GM18861 (cell line): ENCODE measurements around the gene MTCH1.

Source experiments
- ATAC-seq: cut with Tn5 transposase; IDR thresholded peaks from one replicate; pipeline ENCODE4 v1.9.1; 2021; ENCODE audit not compliant: unreplicated experiment

Gene MTCH1, protein sequence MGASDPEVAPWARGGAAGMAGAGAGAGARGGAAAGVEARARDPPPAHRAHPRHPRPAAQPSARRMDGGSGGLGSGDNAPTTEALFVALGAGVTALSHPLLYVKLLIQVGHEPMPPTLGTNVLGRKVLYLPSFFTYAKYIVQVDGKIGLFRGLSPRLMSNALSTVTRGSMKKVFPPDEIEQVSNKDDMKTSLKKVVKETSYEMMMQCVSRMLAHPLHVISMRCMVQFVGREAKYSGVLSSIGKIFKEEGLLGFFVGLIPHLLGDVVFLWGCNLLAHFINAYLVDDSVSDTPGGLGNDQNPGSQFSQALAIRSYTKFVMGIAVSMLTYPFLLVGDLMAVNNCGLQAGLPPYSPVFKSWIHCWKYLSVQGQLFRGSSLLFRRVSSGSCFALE

DNA sequence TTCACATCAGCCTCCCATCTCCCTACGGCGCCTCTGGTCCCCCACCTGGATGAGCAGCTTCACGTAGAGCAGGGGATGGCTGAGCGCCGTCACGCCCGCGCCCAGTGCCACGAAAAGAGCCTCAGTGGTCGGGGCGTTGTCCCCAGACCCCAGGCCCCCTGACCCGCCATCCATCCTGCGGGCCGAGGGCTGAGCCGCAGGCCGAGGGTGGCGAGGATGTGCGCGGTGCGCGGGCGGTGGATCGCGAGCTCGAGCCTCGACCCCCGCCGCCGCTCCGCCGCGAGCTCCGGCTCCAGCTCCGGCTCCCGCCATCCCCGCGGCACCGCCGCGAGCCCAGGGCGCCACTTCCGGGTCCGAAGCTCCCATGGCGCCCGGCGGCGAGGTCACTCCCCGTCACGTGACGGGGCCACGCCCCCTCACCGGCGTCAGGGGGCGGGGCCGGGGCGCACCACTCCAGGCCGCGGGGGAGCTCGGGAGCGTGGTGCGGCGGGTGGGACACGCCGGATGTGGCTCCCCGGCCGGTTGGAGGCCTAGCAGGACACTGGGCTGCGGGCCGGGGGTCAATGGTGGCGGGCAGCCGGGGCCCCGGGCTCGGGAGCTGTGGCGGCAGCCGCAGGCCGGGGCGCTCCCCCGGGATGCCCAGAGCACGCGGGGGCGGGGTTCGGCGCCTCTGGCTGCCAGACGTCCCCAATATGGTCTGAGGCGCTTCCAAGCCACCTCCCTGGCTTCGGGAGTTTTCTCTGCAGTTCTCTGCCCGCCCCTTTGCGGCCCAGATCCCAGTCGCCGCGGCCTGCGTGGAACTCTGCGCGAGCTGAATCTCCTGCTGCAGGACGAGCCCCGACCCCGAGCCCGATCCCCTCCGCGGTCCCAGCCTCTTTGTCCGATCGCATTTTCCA lies at the start of gene MTCH1:
MTCH1 (minus strand) TSS at position 389 of the 896 bp plus-strand sequence; CDS start at position 366, 23 bp downstream.
- ATAC-seq = peak; percentile 68

- no peak for ATAC-seq
Observed at GRCh38 chr6:37033819-37034795, 48.1 kb upstream of the MTCH1 start.

DNA sequence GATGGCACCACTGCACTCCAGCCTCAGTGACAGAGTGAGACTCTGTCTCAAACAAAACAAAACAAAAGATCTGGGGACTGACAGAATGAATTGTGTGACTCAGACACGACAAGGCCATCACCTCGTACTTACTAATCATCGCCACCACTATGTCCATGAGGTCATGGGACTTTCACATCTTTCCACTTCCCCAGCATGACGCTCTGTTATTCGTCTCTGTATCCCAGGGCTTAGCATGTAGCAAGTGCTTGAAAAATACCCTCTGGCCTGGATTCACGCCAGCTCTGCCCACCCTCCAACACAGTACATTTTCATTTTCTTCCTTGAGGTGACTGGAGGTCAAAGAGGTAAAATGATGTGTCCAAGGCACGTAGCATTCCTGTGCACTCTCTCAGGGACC lies 47.3 kb upstream of the MTCH1 start:
- no peak for ATAC-seq

DNA sequence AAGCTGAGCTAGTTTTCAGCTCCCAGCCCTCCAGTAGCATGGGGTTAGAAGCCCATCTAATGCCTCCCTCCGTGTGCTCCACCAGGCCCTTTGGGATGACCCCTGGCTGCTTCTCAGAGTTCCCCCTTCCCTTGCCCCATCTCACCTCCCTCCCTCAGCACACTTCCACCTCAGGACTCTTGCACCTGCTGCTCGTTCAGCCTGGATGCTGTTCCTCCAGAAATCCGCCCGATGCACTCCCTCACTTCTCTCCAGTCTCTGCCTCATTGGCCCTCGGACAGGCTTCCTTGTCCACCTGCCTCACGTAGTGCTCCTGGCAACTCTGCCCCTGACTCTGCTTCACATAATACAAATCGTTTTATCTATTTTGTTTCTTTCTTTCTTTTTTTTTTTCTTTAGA lies 46.2 kb upstream of the MTCH1 start:
- ATAC-seq = no peak

GRCh38 chr6:37030599-37030998 lies 44.6 kb upstream of the MTCH1 start:
- ATAC-seq = no peak

DNA sequence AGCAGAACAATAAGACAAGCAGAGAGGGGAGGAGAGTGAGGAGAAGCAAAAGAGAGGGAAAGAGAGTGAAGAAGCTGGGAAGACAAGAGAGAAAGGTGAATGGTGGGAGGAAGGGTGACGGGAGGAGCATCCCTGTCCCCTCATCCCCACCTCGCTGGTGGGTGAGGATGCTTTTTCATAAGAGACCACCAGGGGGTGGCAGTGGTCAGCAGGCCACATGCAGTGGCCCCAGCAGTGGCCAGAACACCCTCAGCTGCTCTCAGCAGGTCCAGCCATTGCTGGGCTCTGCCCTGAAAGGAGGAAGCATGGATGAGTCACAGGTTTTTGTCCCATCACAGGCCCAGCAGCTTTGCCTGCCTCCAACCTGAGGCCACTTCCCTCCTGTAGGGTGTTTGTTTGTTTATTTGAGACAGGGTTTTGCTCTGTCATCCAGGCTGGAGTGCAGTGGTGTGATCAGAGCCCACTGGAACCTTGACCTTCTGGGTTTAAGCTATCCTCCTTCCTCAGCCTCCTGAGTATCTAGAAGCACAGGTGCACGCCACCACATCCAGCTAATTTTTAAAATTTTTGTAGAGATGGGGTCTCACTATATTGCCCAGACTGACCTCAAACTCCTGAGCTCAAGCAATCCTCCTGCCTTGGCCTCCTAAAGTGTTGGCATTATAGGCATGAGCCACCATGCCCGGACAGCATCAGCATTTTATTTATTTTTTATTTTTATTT lies 43.4 kb upstream of the MTCH1 start:
- no peak for ATAC-seq

DNA sequence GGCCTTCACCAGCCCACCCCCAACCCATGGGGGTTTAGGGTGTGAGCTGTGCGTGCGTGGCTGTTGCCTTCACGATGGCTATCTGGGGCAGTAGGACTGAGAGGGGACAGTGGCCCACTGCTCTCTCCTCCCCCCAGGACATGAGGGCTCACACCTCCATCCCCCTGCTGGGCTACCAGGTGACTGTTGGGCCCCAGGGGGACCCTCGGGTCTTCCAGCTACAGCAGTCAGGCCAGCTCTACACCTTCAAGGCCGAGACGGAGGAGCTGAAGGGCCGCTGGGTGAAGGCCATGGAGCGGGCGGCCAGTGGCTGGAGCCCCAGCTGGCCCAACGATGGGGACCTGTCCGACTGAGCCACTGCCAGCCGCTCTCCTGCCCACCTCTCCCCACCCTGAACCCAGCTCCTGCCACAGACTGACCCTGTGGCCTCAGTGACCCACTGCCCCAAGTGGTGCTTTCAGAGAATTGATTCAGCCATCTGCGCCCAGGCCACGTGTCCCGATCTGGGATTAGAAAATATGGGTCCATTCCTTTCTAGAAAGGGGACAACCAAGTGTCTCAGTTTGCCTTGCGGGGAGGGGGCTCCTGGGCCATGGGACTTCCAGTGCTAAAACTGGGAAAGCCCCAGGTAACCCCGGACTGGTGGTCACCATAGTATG lies 41.9 kb upstream of the MTCH1 start:
- ATAC-seq = no peak

DNA sequence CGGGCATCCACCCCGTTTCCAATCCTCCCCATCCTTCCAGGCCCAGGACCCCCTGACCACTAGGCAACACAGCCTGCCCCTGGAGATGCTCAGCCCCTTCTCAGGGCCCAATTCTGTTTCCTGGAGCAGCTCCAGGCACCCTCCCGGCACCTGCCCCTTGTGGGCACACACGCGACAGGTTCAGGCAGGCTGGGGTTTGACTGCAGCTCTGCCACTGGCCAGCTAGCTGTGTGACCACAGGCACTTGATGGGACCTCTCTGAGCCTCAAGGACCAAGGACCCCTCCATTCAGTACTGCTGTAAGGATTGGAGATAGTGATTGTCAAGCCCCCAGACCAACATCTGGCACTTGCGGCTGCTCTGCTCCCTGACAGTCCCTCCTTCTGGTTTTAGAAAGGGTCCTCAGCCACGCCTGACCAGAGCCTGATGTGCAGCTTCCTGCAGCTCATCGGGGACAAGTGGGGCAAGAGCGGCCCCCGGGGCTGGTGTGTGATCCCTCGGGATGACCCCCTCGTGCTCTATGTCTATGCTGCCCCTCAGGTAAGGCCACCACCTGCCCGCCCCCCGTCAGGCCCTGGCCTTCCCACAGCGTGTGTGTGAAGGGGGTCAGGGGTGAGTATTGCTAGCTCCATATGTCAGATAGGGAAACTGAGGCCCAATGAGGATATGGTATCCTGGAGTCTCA lies 41.2 kb upstream of the MTCH1 start:
- no peak for ATAC-seq

GRCh38 chr6:37025621-37026466 lies 39.8 kb upstream of the MTCH1 start:
- no peak for ATAC-seq

GRCh38 chr6:37024656-37025337 lies 38.8 kb upstream of the MTCH1 start:
- no peak for ATAC-seq

DNA sequence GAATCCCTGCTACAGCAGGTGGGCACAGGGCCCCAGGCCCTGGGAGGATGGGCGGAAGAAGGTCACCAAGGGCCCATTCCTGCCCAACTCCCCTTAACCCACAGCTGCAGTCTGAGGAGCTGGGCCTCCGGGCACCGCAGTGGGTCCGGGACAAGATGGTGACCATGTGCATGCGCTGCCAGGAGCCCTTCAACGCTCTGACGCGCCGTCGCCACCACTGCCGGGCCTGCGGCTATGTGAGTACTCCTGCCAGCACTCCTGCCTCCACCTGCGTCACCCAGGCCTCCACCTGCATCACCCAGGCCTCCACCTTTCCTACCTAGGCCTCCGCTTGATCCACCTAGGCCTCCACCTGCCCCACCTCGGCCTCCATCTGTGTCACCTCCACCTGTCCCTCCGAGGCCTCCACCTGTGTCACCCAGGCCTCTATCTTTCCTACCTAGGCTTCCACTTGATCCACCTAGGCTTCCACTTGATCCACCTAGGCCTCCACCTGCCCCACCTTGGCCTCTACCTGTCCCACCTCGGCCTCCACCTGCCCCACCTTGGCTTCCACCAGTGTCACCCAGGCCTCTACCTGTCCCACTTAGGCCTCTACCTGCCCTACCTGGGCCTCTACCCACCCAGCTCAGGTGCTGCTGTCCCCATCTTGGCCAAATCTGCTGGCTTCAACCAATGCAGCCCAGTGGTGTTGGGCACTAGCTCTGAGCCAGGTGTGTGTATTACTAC lies 36.3 kb upstream of the MTCH1 start:
- ATAC-seq = no peak

GRCh38 chr6:37021356-37022129 lies 35.5 kb upstream of the MTCH1 start:
- no peak for ATAC-seq

DNA sequence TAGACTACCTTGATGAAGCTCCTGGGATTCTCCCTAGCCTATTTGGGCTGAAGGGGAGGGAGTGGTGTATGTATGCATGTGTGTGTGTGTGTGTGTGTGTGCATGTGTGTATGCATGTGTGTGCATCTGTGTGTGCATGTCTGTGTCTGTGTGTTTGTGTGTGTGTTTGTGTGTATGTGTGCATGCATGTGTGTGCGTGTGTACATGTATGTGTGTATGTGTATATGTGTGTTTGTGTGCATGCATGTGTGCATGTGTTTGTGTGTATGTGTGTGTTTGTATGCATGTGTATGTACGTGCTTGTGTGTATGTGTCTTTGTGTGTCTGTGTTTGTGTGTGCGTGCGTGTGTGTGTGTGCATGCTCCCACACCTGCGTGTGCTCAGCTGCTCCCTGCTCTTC lies 34.8 kb upstream of the MTCH1 start:
- ATAC-seq = no peak

DNA sequence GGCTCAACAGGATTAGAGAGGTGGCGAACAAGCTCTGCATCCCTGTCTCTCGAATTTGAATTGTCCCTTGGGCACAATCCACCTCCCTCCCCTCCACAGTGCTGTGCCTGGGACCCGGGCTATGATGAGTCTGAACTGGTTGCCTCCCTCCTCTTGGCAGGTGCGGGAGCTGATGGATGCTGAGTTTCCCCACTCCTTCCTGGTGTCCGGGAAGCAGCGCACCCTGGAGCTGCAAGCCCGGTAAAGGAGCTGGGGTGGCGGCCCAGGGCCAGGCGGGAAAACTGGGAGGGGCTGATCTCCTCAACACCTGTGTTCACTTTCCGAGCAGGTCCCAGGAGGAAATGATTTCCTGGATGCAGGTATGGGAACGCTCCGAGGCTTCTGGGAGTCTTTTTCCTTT lies 34.4 kb upstream of the MTCH1 start:
- ATAC-seq = no peak

- no peak for ATAC-seq
Observed at GRCh38 chr6:37019065-37019450, 33.1 kb upstream of the MTCH1 start.
